Glutamatergic neuron (in vitro differentiated cells): ENCODE results near the gene PLEKHH2. TPM values are rescaled to one million over a fixed set of nuclear protein-coding genes. Genes with fewer than 3 reads are reported as not detected.

Experiments used
- DNase-seq: peaks from one replicate; pipeline ENCODE4 v3.0.0; 2022
- H3K27ac Mint-ChIP-seq: one replicate; pipeline ENCODE4 v1.8.0; 2020; ENCODE audit warnings: mild to moderate bottlenecking, mixed read lengths, inconsistent platforms; ENCODE audit not compliant: unreplicated experiment
- H3K27me3 Mint-ChIP-seq: one replicate; pipeline ENCODE4 v1.8.0; 2020; ENCODE audit warnings: mild to moderate bottlenecking, moderate library complexity, mixed read lengths, inconsistent platforms; ENCODE audit not compliant: unreplicated experiment
- H3K36me3 Mint-ChIP-seq: one replicate; pipeline ENCODE4 v1.8.0; 2020; ENCODE audit warnings: mild to moderate bottlenecking, mixed read lengths, inconsistent platforms; ENCODE audit not compliant: unreplicated experiment
- H3K4me1 Mint-ChIP-seq: one replicate; pipeline ENCODE4 v1.8.0; 2020; ENCODE audit warnings: mild to moderate bottlenecking, low read depth, mixed read lengths, inconsistent platforms; ENCODE audit not compliant: unreplicated experiment
- H3K4me3 Mint-ChIP-seq: one replicate; pipeline ENCODE4 v1.8.0; 2020; ENCODE audit warnings: mild to moderate bottlenecking, mixed read lengths, inconsistent platforms; ENCODE audit not compliant: unreplicated experiment
- H3K9me3 Mint-ChIP-seq: one replicate; pipeline ENCODE4 v1.8.0; 2020; ENCODE audit warnings: mild to moderate bottlenecking, moderate library complexity, mixed read lengths, inconsistent platforms; ENCODE audit not compliant: unreplicated experiment
- total RNA-seq: library from RNA; stranded (reverse); fragmentation: NEBNext Ultra II Directional; extraction: Animal tissue kit (Norgen Biotek cat#: 25700); gene quantifications from one replicate; pipeline ENCODE4 v1.2.1, GENCODE V29; 2021; ENCODE audit not compliant: unreplicated experiment
- TF ChIP-seq, protein P1 (sequence below): fragments of 200-600 bp; sonication (generic); IDR thresholded peaks from one replicate; pipeline ENCODE4 v1.5.0; 2021; ENCODE audit not compliant: partially characterized antibody, unreplicated experiment

Gene PLEKHH2
- total RNA-seq, 1 donor from 2014 or later, result 0.71 TPM

DNA sequence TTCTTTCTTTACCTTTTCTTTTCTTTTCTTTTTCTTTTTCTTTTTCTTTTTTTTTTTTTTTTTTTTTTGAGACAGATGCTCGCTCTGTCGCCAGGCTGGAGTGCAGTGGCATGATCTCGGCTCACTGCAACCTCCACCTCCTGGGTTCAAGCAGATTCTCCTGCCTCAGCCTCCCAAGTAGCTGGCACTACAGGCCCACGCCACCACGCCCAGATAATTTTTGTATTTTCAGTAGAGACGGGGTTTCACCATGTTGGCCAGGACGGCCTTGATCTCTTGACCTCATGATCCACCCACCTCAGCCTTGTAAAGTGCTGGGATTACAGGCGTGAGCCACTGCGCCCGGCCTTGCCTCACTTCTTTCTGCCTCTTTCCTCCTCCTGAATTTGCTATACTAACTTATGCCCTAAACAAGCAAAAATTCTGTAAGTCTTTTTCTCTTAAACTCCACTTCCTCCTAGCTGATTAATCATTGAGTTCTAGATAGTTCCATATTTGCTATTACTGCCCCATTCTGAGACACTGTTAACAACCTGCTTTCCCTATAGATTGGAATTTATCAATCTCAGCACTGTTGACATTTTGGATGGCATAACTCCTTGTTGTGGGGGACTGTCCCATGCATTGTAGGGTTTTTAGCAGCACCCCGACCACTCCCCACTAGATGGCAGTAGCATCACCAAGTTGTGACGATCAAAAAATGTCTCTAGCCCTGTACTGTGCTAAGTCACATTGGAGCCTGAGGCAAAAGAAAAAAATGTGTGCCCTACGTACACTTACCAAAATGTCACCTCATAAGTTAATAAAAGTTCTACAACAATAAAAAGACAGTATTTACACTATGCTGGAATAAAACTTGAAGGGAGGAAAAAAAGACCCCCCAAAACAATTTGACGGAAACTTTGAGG is 24.8 kb upstream of the PLEKHH2 start:
- Mint-ChIP-seq H3K4me1 (peaks cover 4% of the 10 kb centered on the region), H3K27ac (peak overlapping the region; percentile 24), H3K4me3 (no peak overlapping the region), H3K9me3 (peaks cover 2% of the 10 kb centered on the region), H3K27me3 (peaks cover 5% of the 10 kb centered on the region), H3K36me3 (no peaks in the 10 kb centered on the region)
- TF ChIP-seq, protein P1, sequence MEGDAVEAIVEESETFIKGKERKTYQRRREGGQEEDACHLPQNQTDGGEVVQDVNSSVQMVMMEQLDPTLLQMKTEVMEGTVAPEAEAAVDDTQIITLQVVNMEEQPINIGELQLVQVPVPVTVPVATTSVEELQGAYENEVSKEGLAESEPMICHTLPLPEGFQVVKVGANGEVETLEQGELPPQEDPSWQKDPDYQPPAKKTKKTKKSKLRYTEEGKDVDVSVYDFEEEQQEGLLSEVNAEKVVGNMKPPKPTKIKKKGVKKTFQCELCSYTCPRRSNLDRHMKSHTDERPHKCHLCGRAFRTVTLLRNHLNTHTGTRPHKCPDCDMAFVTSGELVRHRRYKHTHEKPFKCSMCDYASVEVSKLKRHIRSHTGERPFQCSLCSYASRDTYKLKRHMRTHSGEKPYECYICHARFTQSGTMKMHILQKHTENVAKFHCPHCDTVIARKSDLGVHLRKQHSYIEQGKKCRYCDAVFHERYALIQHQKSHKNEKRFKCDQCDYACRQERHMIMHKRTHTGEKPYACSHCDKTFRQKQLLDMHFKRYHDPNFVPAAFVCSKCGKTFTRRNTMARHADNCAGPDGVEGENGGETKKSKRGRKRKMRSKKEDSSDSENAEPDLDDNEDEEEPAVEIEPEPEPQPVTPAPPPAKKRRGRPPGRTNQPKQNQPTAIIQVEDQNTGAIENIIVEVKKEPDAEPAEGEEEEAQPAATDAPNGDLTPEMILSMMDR, result peak; percentile 76
- peak; percentile 78 for DNase-seq

DNA sequence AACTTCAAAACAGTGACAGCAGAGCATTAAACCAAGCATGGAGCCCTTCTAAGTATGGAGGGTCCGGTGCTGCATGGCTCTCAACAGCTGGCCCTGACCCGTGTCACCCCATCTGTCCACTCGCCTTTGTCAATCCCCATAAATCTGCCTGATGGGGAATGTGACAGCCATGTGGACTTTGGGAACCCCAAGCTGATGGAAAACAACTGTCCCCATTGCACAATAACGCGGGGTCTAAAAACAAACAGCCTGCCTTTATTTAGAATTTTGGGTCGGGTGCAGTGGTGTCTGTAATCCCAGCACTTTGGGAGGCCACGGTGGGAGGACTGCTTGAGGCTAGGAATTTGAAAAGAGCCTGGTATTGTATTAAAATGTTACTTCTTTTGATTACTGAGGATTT is 24.1 kb upstream of the PLEKHH2 start:
- no peak overlapping the region for H3K4me3 Mint-ChIP-seq
- H3K27ac Mint-ChIP-seq, result no peak overlapping the region
- TF ChIP-seq, protein P1, result no peak
- H3K27me3 Mint-ChIP-seq, result peaks cover 5% of the 10 kb centered on the region
- DNase-seq, result no peak
- peaks cover 2% of the 10 kb centered on the region for H3K9me3 Mint-ChIP-seq
- H3K4me1 Mint-ChIP-seq, result peaks cover 4% of the 10 kb centered on the region
- no peaks in the 10 kb centered on the region for H3K36me3 Mint-ChIP-seq

- Mint-ChIP-seq H3K4me1 (peaks cover 4% of the 10 kb centered on the region), H3K4me3 (no peak overlapping the region), H3K27ac (no peak overlapping the region), H3K36me3 (no peaks in the 10 kb centered on the region), H3K27me3 (peaks cover 5% of the 10 kb centered on the region), H3K9me3 (peaks cover 2% of the 10 kb centered on the region)
- TF ChIP-seq, protein P1, result peak; percentile 7
- no peak for DNase-seq
These were observed 19.9 kb upstream of the PLEKHH2 start for GRCh38 chr2:43616967-43617680.

- H3K4me1 Mint-ChIP-seq, result no peaks in the 10 kb centered on the region
- H3K36me3 Mint-ChIP-seq, result no peaks in the 10 kb centered on the region
- no peak for DNase-seq
- peaks cover 2% of the 10 kb centered on the region for H3K9me3 Mint-ChIP-seq
- no peak overlapping the region for H3K4me3 Mint-ChIP-seq
- no peak overlapping the region for H3K27ac Mint-ChIP-seq
- TF ChIP-seq, protein P1, result no peak
- H3K27me3 Mint-ChIP-seq, result peaks cover 5% of the 10 kb centered on the region
These were observed 17.5 kb upstream of the PLEKHH2 start for GRCh38 chr2:43619511-43619910.
